ENCODE data around the gene PKNOX2. TPM values are rescaled to one million over a fixed set of nuclear protein-coding genes. Genes with fewer than 3 reads are reported as not detected.

Gene PKNOX2
- total RNA-seq, 1 experiment from 2014 or later, result not detected

DNA sequence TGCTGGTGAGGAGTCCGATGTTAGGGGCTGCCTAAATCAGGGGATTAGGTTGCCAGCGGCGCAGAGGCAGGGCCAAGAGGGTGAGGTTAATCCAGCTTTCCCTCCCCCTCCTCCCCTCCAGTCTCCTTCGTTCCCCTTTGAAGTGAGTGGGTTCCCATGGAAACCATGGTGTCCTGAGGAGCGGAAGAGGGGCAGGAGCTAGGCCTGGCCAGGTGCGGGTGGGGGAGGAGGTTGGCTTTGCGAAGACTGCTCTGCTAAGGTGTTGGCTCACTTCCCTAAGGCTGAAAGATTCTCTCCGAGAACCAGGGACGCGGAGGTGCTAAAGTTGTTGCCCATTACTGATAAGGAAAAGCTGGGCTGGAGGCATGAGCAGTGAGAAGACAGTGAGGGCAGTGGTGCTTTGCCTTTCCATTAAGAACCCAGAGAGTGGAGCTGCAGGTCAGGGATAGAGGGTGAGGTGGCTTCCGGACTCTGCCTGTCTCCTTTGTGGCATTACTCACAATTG is 206.9 kb downstream of the PKNOX2 start:
- in situ Hi-C loops (cut with HindIII; ENCODE audit: low pct_unique_long_range_greater_than_20kb, low sequenced_read_pairs), result no loop called here
- no peak for DNase-seq (ENCODE audit: low read depth)

DNA sequence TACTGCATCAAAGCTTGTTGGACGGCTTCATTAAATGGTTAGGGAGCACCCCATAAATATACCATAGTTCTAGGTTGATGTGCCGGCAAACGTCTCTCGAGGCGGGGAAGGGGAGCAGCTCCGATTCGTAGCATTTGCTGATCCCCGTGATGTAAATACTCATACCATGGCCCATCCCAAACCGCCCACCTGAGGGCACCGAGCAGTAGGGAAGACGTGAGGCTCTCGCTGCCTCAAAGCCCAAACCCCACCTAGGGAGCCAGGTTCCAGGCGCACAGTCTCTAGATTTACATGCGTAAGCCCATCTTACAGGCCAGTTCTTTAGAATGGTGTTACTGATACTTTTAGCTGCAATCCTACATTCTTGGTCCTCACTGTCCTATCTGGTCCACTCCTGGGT is 207.5 kb downstream of the PKNOX2 start:
- in situ Hi-C loops (cut with HindIII; ENCODE audit: low pct_unique_long_range_greater_than_20kb, low sequenced_read_pairs), result no loop called here

GRCh38 chr11:125372911-125373310 is 208.4 kb downstream of the PKNOX2 start:
- DNase-seq (ENCODE audit: low read depth), result no peak
- in situ Hi-C loops (cut with HindIII; ENCODE audit: low pct_unique_long_range_greater_than_20kb, low sequenced_read_pairs), result no loop called here

More for the DNA sequence above, 207.5 kb downstream of the PKNOX2 start:
- no peak for DNase-seq (ENCODE audit: low read depth)

GRCh38 chr11:125373426-125374391 is 209.2 kb downstream of the PKNOX2 start:
- no peak for DNase-seq (ENCODE audit: low read depth)
- in situ Hi-C loops (cut with HindIII; ENCODE audit: low pct_unique_long_range_greater_than_20kb, low sequenced_read_pairs), result no loop called here

DNA sequence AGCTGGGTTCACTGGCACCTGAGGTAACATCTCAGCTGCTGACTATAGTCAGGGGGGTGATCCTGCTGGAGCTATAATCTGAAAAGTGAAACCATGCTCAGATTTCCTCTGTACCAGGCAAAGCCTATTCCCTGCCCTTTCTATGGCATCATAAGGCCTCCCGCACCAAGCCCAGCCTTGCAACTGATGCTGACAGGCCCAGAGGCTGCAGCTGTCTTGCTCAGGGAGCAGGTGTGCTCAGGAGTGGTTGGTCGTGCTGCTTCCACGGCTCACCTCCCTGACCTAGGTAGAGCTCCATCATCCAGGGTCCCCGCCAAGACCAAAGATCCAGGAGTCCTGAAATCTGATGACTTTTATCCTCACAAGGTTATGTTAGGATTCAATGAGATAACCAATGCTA is 209.8 kb downstream of the PKNOX2 start:
- in situ Hi-C loops (cut with HindIII; ENCODE audit: low pct_unique_long_range_greater_than_20kb, low sequenced_read_pairs), result no loop called here
- DNase-seq (ENCODE audit: low read depth), result no peak

DNA sequence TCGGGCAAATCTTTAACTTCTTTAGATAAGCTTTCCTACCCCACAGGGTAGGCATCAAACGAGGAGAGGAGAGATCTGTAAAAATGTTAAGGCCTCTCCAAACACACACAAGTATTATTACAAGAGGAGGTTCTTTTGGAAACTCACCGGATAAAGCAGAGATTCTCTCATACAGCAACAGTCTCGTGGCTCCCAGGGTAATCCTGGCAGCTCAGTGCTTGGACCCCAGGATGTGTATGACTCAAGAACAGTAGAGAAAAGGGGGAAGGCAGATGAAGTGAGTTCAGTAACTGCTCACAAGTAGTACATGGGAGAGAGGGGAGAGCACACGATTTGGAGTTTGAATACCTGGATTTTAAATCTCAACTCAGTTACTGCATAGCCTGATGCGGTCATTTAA is 210.6 kb downstream of the PKNOX2 start:
- no peak for DNase-seq (ENCODE audit: low read depth)
- in situ Hi-C loops (cut with HindIII; ENCODE audit: low pct_unique_long_range_greater_than_20kb, low sequenced_read_pairs), result no loop called here

DNA sequence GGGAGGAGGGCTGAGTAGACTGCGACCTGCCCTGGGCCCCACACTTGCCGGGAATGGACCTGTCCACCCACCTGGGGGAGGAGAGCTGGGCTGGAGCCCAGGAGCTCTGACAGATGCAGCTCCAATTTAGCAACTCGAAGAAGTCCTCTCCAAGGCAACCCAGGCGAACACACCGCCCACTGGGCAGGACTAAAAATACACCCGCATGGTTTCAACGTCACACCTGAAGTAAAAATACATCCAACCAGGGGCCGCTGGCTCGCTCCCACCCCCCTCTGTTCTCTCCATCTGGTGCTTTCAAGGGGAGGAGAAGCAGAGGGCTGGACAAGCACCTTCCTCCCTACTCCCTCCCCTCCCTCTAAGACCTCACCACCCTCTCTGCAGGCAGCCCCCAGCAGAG is 211.6 kb downstream of the PKNOX2 start:
- in situ Hi-C loops (cut with HindIII; ENCODE audit: low pct_unique_long_range_greater_than_20kb, low sequenced_read_pairs), result no loop called here
- DNase-seq (ENCODE audit: low read depth), result no peak

GRCh38 chr11:125376856-125377255 is 212.3 kb downstream of the PKNOX2 start:
- in situ Hi-C loops (cut with HindIII; ENCODE audit: low pct_unique_long_range_greater_than_20kb, low sequenced_read_pairs), result no loop called here

GRCh38 chr11:125378083-125378482 is 213.5 kb downstream of the PKNOX2 start:
- in situ Hi-C loops (cut with HindIII; ENCODE audit: low pct_unique_long_range_greater_than_20kb, low sequenced_read_pairs), result no loop called here
- no peak for DNase-seq (ENCODE audit: low read depth)

More at GRCh38 chr11:125376856-125377255, 212.3 kb downstream of the PKNOX2 start:
- DNase-seq (ENCODE audit: low read depth), result no peak

DNA sequence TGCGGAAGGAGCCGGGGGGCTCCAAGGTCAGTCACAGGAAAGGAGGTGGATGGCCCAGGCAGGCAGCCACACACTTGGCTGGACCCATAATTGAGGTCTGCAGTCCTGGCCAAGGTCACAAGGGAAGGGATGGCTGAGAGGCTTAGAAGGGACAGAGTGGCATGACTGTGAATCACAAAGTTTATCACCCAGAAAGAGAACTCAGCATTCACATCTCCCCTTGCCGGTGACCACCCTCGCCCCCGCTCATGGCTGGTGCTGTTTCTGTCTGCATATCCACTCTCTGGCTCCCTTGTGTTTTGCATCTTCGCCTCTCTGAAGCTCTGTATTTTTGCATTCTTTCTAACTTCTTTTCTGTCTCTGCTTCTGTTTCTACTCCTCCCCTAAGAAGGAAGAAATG is 214.0 kb downstream of the PKNOX2 start:
- DNase-seq (ENCODE audit: low read depth), result no peak
- in situ Hi-C loops (cut with HindIII; ENCODE audit: low pct_unique_long_range_greater_than_20kb, low sequenced_read_pairs), result no loop called here

DNA sequence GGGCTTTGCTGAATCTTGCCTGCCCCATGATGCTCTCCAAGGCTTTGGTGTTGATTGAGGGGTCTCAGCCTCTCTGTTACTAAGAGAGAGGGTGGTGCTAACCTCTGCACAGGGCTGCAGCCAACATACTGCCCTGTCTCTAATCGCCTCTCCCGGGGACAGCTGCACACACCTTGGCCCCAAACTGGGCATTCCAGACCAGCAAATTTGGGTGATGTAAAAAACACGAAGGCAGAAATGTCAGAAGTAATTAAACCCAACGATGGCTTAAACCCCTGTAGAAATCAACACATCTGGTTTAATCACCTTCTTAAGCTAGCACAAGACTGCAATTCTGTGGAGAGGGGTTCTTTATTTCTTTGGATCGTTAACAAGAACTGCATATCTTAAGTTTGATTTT is 215.0 kb downstream of the PKNOX2 start:
- no peak for DNase-seq (ENCODE audit: low read depth)
- in situ Hi-C loops (cut with HindIII; ENCODE audit: low pct_unique_long_range_greater_than_20kb, low sequenced_read_pairs), result no loop called here

DNA sequence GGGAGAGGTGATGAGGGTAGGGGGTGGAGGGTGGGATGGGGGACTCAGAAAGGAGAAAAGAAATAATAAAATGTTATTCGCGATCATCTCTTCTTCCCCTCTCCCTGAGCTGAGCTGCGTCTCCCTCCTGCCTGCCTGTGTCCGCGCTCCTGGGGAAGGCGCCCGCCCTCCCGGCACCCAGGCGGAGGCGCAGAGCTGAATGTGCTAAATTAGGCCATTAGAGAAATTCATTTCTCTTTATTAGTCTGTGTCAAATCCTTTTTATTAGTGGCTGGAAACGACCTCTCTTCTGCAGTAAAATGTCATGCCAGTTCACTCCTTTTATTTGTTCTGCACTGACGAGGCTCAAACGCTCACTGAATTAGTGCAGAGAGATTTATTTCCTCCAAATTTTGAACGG is 215.4 kb downstream of the PKNOX2 start:
- in situ Hi-C loops (cut with HindIII; ENCODE audit: low pct_unique_long_range_greater_than_20kb, low sequenced_read_pairs), result no loop called here
- DNase-seq (ENCODE audit: low read depth), result no peak

GRCh38 chr11:125380756-125381445 is 216.3 kb downstream of the PKNOX2 start:
- DNase-seq (ENCODE audit: low read depth), result no peak
- in situ Hi-C loops (cut with HindIII; ENCODE audit: low pct_unique_long_range_greater_than_20kb, low sequenced_read_pairs), result no loop called here

DNA sequence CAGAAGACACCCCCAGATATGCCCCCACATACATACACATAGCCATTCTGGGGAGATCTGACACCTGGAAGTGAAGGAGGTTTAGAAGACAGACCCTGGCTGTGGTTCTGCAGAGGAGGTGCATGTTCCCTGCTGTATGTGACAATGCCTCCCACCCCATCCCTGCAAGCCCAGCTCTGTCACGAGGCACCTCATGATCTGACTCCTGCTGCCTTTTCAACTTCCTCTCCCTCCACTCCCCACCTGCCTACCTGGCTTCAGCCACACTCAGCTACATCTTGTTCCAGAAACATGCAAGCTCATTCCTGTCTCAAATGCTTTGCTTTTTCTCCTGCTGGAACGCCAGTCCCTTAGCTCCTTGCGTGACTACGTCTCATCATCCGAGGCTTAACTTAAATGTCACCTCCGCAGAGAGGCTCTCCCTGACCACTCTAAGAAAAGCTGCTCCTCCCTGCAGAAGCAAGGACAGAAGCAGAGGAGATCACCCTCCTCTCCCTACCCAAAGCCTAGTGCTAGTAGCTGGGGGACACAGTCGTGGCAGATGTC is 217.0 kb downstream of the PKNOX2 start:
- in situ Hi-C loops (cut with HindIII; ENCODE audit: low pct_unique_long_range_greater_than_20kb, low sequenced_read_pairs), result no loop called here
- no peak for DNase-seq (ENCODE audit: low read depth)

DNA sequence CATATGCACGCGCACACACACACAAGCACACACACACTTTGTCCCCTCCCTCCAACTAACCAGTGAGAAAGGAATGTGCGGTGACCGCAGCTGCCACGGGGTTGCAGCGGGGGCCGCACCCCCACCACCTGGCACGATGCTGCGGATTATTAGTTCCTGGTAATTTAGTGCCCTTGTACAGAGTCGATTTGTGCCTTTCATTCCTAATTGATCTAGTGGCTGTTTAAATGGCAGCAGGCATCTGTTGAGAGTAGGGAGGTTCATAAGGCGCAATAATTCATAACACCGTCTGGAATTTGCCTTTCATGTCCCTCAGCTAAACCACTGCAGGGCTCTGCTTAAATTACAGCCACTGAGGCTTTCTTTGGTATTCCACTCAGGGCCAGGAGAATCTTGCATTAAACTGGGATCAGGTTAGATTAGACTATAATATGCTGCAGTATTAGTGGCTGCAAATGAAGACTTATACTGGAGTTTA is 217.8 kb downstream of the PKNOX2 start:
- in situ Hi-C loops (cut with HindIII; ENCODE audit: low pct_unique_long_range_greater_than_20kb, low sequenced_read_pairs), result no loop called here

DNA sequence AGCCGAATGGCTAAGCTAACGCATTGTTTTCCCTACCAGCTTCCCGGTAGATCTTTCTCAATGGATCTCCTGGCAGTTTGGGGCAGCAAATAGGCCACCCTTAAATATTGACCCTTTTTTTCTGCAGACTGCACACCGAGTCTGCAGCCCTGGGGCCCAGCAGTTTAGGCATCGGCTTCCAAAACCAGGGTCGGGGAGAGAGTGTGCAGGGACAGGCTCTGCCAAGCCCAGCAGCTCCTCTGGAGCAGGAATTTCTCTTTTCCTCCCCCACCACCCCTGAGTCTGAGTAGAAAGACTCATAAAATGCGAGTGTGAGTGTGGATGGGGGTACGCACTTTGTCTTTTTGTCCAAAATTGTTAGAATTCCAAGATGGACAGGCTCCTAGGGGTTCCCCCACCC is 218.3 kb downstream of the PKNOX2 start:
- DNase-seq (ENCODE audit: low read depth), result no peak
- in situ Hi-C loops (cut with HindIII; ENCODE audit: low pct_unique_long_range_greater_than_20kb, low sequenced_read_pairs), result no loop called here

More for the DNA sequence above, 217.8 kb downstream of the PKNOX2 start:
- no peak for DNase-seq (ENCODE audit: low read depth)

DNA sequence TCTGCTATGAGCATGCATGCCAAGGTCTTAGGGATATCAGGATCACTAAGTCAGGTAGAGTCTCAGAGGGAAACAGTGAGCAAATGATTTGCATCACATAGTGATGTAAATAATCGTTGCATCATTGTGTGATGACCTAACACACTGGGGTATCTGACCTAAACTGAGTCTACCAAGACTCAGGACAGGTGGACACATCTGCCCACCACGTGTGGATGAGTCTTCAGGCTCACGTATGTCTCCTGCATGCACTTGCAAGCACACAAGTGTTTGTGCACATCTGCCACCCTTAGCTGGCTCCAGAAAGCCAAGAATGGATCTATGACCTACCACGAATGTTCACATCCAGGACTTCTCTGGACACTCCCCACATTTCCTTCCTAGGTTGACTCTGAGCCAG is 220.3 kb downstream of the PKNOX2 start:
- in situ Hi-C loops (cut with HindIII; ENCODE audit: low pct_unique_long_range_greater_than_20kb, low sequenced_read_pairs), result no loop called here
- no peak for DNase-seq (ENCODE audit: low read depth)

GRCh38 chr11:125387901-125388300 is 223.3 kb downstream of the PKNOX2 start:
- in situ Hi-C loops (cut with HindIII; ENCODE audit: low pct_unique_long_range_greater_than_20kb, low sequenced_read_pairs), result no loop called here
- DNase-seq (ENCODE audit: low read depth), result no peak

- in situ Hi-C loops (cut with HindIII; ENCODE audit: low pct_unique_long_range_greater_than_20kb, low sequenced_read_pairs), result no loop called here
- DNase-seq (ENCODE audit: low read depth), result no peak
Measured at GRCh38 chr11:125388611-125389010, 224.1 kb downstream of the PKNOX2 start.
